ENCODE measurements around the gene PCGF1. TPM values are rescaled to one million over a fixed set of nuclear protein-coding genes. Genes with fewer than 3 reads are reported as not detected.
A peak's percentile ranks its signal among the peaks of the same experiment; 100 is the strongest.

The PCGF1 gene
- total and polyA plus RNA-seq, 2 of the 13 experiments (the other 11 are each of a cell fraction or from before 2014, with no cell fraction given) = 20.4 to 22.6 TPM

DNA sequence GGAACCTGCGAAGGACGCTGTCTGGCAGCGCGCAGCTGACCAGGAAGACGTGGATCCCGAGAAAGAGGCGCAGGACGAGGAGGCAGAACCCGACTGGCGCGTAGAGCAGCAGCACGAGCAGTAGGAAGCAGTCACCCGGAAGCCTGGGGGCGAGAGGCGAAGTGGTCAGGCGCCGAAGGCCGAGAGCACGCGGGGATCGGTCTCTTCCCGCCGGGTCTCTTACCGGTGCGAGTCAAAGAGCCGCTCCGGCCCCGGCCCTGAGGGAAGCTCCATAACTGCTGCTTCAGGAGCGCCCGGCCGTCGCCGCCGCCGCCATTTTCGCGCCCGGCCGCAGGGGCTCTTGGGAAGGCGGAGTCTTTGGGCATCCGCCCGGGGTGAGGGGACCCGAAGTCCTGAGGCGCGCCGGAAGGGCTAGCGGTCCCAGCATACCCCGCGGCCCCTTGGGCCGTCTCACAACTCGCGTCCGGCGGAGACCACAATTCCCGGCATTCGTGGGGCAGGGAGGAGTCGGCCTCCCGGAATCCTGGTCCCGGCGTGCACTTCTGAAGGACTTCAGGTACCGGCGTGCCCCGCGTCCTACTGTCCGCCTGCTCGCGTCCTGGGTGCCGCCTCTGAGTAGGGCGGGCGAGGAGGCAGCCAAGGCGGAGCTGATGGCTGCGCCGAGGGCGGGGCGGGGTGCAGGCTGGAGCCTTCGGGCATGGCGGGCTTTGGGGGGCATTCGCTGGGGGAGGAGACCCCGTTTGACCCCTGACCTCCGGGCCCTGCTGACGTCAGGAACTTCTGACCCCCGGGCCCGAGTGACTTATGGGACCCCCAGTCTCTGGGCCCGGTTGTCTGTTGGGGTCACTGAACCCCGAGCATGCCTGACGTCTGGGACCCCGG lies 22.1 kb upstream of the PCGF1 start, which contains the start of the genes AUP1 and HTRA2 (continued):
- TF ChIP-seq ZNF646 (CRISPR knock-in tag; IDR thresholded peaks at IDR 0.05) (no peak), ZNF556 (CRISPR knock-in tag; IDR thresholded peaks at IDR 0.05; ENCODE audit: borderline replicate concordance) (peak; percentile 60; the same call in 1 of the 2 replicates), ZNF121 (CRISPR knock-in tag; IDR thresholded peaks at IDR 0.05) (peak; percentile 33; the same call in 1 of the 2 replicates), RFX1 (IDR thresholded peaks at IDR 0.05) (no peak), TGIF2 (CRISPR knock-in tag; IDR thresholded peaks at IDR 0.05) (peak; percentile 51; the same call in 1 of the 2 replicates), POLR2AphosphoS5 (IDR thresholded peaks at IDR 0.05; ENCODE audit: low read depth, low read length) (peak; percentile 91), CHD2 (IDR thresholded peaks at IDR 0.05; ENCODE audit: low read depth, low read length) (peak; percentile 65; the same call in 1 of the 2 replicates), THYN1 (CRISPR knock-in tag; IDR thresholded peaks at IDR 0.05; ENCODE audit: borderline replicate concordance, low read depth) (no peak), HOXA7 (CRISPR knock-in tag; IDR thresholded peaks at IDR 0.05) (no peak), CREB1 (IDR thresholded peaks at IDR 0.05) (peak; percentile 65), CREB1 (CRISPR knock-in tag; IDR thresholded peaks at IDR 0.05) (peak; percentile 93), NKX3-1 (CRISPR knock-in tag; IDR thresholded peaks at IDR 0.05) (0 out of 2 replicates have a peak, but pooled peaks have one; percentile 31), ZNF660 (CRISPR knock-in tag; IDR thresholded peaks at IDR 0.05; ENCODE audit: borderline replicate concordance, low read depth) (peak; percentile 21; the same call in 1 of the 2 replicates), SNAPC2 (CRISPR knock-in tag; IDR thresholded peaks at IDR 0.05) (no peak), CBX5 (CRISPR knock-in tag; IDR thresholded peaks at IDR 0.05; ENCODE audit: borderline replicate concordance) (0 out of 2 replicates have a peak, but pooled peaks have one; percentile 83), ZFP1 (CRISPR knock-in tag; IDR thresholded peaks at IDR 0.05) (no peak; the same call in 1 of the 2 replicates), SRSF1 (optimal IDR thresholded peaks at IDR 0.05; ENCODE audit: low read depth, low read length) (peak; percentile 53), MYC (CRISPR knock-in tag; IDR thresholded peaks at IDR 0.05; ENCODE audit: borderline replicate concordance) (peak; percentile 84), ZNF879 (CRISPR knock-in tag; IDR thresholded peaks at IDR 0.05) (peak; percentile 70; the same call in 1 of the 2 replicates), NFE2L2 (IDR thresholded peaks at IDR 0.05; ENCODE audit: low read length) (no peak)
- TF ChIP-seq, protein P1, sequence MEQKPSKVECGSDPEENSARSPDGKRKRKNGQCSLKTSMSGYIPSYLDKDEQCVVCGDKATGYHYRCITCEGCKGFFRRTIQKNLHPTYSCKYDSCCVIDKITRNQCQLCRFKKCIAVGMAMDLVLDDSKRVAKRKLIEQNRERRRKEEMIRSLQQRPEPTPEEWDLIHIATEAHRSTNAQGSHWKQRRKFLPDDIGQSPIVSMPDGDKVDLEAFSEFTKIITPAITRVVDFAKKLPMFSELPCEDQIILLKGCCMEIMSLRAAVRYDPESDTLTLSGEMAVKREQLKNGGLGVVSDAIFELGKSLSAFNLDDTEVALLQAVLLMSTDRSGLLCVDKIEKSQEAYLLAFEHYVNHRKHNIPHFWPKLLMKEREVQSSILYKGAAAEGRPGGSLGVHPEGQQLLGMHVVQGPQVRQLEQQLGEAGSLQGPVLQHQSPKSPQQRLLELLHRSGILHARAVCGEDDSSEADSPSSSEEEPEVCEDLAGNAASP (CRISPR knock-in tag; IDR thresholded peaks at IDR 0.05; ENCODE audit: borderline replicate concordance) = peak; percentile 48; the same call in 1 of the 2 replicates
- TF ChIP-seq, protein P2, sequence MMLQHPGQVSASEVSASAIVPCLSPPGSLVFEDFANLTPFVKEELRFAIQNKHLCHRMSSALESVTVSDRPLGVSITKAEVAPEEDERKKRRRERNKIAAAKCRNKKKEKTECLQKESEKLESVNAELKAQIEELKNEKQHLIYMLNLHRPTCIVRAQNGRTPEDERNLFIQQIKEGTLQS (CRISPR knock-in tag; IDR thresholded peaks at IDR 0.05) = 0 out of 2 replicates have a peak, but pooled peaks have one; percentile 13
